ENCODE data around the gene PLIN5.

PLIN5 gene

GRCh38 chr19:4533835-4534424 lies 1.1 kb downstream of the PLIN5 start:
- Histone ChIP-seq H2AFZ (ENCODE audit: low read depth, low read length) (no peak overlapping the region), H3K27me3 (ENCODE audit: insufficient read depth, low read length, poor library complexity) (no peaks in the 10 kb centered on the region), H3K27ac (ENCODE audit: low read length) (no peak overlapping the region), H3K9me3 (ENCODE audit: insufficient read depth, low read length, severe bottlenecking) (no peaks in the 10 kb centered on the region), H3K9ac (ENCODE audit: low read depth, low read length) (no peak overlapping the region), H3K36me3 (ENCODE audit: insufficient read depth, low read length) (no peaks in the 10 kb centered on the region), H3K4me2 (ENCODE audit: insufficient read depth, low read length) (no peak overlapping the region), H3K79me2 (ENCODE audit: insufficient read depth, low read length) (no peaks in the 10 kb centered on the region), H3K4me1 (ENCODE audit: insufficient read depth, low read length) (no peaks in the 10 kb centered on the region), H4K20me1 (ENCODE audit: insufficient read depth, low read length) (no peaks in the 10 kb centered on the region), H3K4me3 (ENCODE audit: low read depth in 1 of 2, low read length in 2 of 2) (no peak overlapping the region)
- TF ChIP-seq EZH2 (IDR thresholded peaks at IDR 0.05; ENCODE audit: borderline replicate concordance, low read depth, low read length, severe bottlenecking) (no peak), CTCF (IDR thresholded peaks at IDR 0.05; ENCODE audit: borderline replicate concordance, extremely low read depth, low read length, poor library complexity, severe bottlenecking) (no peak)
- ATAC-seq (ENCODE audit: insufficient read depth, low read depth): no peak
- DNase-seq: no peak

GRCh38 chr19:4533334-4533733 lies 1.7 kb downstream of the PLIN5 start:
- no peaks in the 10 kb centered on the region for H3K36me3 ChIP-seq (ENCODE audit: insufficient read depth, low read length)
- no peaks in the 10 kb centered on the region for H3K9me3 ChIP-seq (ENCODE audit: insufficient read depth, low read length, severe bottlenecking)
- H2AFZ ChIP-seq (ENCODE audit: low read depth, low read length): no peak overlapping the region
- H3K9ac ChIP-seq (ENCODE audit: low read depth, low read length): no peak overlapping the region
- no peaks in the 10 kb centered on the region for H3K79me2 ChIP-seq (ENCODE audit: insufficient read depth, low read length)
- H3K27ac ChIP-seq (ENCODE audit: low read length): no peak overlapping the region
- no peak overlapping the region for H3K4me3 ChIP-seq (ENCODE audit: low read depth in 1 of 2, low read length in 2 of 2)
- no peak overlapping the region for H3K4me2 ChIP-seq (ENCODE audit: insufficient read depth, low read length)
- no peaks in the 10 kb centered on the region for H4K20me1 ChIP-seq (ENCODE audit: insufficient read depth, low read length)
- no peak for ATAC-seq (ENCODE audit: insufficient read depth, low read depth)
- H3K27me3 ChIP-seq (ENCODE audit: insufficient read depth, low read length, poor library complexity): no peaks in the 10 kb centered on the region
- no peaks in the 10 kb centered on the region for H3K4me1 ChIP-seq (ENCODE audit: insufficient read depth, low read length)
- no peak for DNase-seq
- no peak for TF ChIP-seq CTCF (IDR thresholded peaks at IDR 0.05; ENCODE audit: borderline replicate concordance, extremely low read depth, low read length, poor library complexity, severe bottlenecking)
- TF ChIP-seq EZH2 (IDR thresholded peaks at IDR 0.05; ENCODE audit: borderline replicate concordance, low read depth, low read length, severe bottlenecking): no peak

GRCh38 chr19:4531562-4532165 lies 3.4 kb downstream of the PLIN5 start:
- H3K9ac ChIP-seq (ENCODE audit: low read depth, low read length): no peak overlapping the region
- H3K4me2 ChIP-seq (ENCODE audit: insufficient read depth, low read length): no peak overlapping the region
- no peaks in the 10 kb centered on the region for H3K36me3 ChIP-seq (ENCODE audit: insufficient read depth, low read length)
- H3K9me3 ChIP-seq (ENCODE audit: insufficient read depth, low read length, severe bottlenecking): no peaks in the 10 kb centered on the region
- TF ChIP-seq CTCF (IDR thresholded peaks at IDR 0.05; ENCODE audit: borderline replicate concordance, extremely low read depth, low read length, poor library complexity, severe bottlenecking) (no peak), EZH2 (IDR thresholded peaks at IDR 0.05; ENCODE audit: borderline replicate concordance, low read depth, low read length, severe bottlenecking) (no peak)
- DNase-seq (no peak), ATAC-seq (ENCODE audit: insufficient read depth, low read depth) (no peak)
- no peaks in the 10 kb centered on the region for H3K27me3 ChIP-seq (ENCODE audit: insufficient read depth, low read length, poor library complexity)
- H3K4me3 ChIP-seq (ENCODE audit: low read depth in 1 of 2, low read length in 2 of 2): no peak overlapping the region
- no peak overlapping the region for H3K27ac ChIP-seq (ENCODE audit: low read length)
- H3K79me2 ChIP-seq (ENCODE audit: insufficient read depth, low read length): no peaks in the 10 kb centered on the region
- H2AFZ ChIP-seq (ENCODE audit: low read depth, low read length): no peak overlapping the region
- H4K20me1 ChIP-seq (ENCODE audit: insufficient read depth, low read length): no peaks in the 10 kb centered on the region
- no peaks in the 10 kb centered on the region for H3K4me1 ChIP-seq (ENCODE audit: insufficient read depth, low read length)
